GM12801 (cell line): ENCODE measurements around the gene THY1.

Experiments
- CTCF ChIP-seq: IDR thresholded peaks from one replicate; pipeline ENCODE4 v1.5.1; 2011; ENCODE audit warnings: control low read depth; ENCODE audit not compliant: insufficient read length; ENCODE audit errors: extremely low read depth

Gene THY1

GRCh38 chr11:119377112-119377901 lies 45.7 kb downstream of the THY1 start:
- TF ChIP-seq CTCF: no peak

- TF ChIP-seq CTCF: no peak
Measured at GRCh38 chr11:119376197-119376847, 46.6 kb downstream of the THY1 start.

GRCh38 chr11:119375337-119376196 lies 47.4 kb downstream of the THY1 start:
- no peak for TF ChIP-seq CTCF

GRCh38 chr11:119374632-119375336 lies 48.2 kb downstream of the THY1 start:
- TF ChIP-seq CTCF: no peak

- TF ChIP-seq CTCF: no peak
Measured at GRCh38 chr11:119373921-119374631, 48.9 kb downstream of the THY1 start.

- TF ChIP-seq CTCF: no peak
Measured at GRCh38 chr11:119373059-119373920, 49.7 kb downstream of the THY1 start.
